ENCODE measurements around the gene DAPK3. TPM values are rescaled to one million over a fixed set of nuclear protein-coding genes. Genes with fewer than 3 reads are reported as not detected.

The DAPK3 gene
- total RNA-seq, 4 donors from 2014 or later, result 40.7 to 71.7 (median 56.9) TPM

- ATAC-seq (ENCODE audit: low FRiP score), result no peak
- no peak for DNase-seq (ENCODE audit: low spot score)
- TF ChIP-seq CTCF (IDR thresholded peaks at IDR 0.05), result no peak
Observed at GRCh38 chr19:3990815-3991117, 19.9 kb upstream of the DAPK3 start.

- peak in 1 of 3 donors; percentile 60 for TF ChIP-seq CTCF (IDR thresholded peaks at IDR 0.05)
- DNase-seq (ENCODE audit: low spot score), result peak; percentile 77
- ATAC-seq (ENCODE audit: low FRiP score), result no peak
Observed at GRCh38 chr19:3987619-3988371, 16.9 kb upstream of the DAPK3 start.

GRCh38 chr19:3986260-3987041, 15.6 kb upstream of the DAPK3 start:
- no peak for TF ChIP-seq CTCF (IDR thresholded peaks at IDR 0.05)
- DNase-seq (ENCODE audit: low spot score) (no peak), ATAC-seq (ENCODE audit: low FRiP score) (peak; percentile 32)

GRCh38 chr19:3985643-3986259, 14.9 kb upstream of the DAPK3 start:
- ATAC-seq (ENCODE audit: low FRiP score), result no peak
- no peak for TF ChIP-seq CTCF (IDR thresholded peaks at IDR 0.05)
- DNase-seq (ENCODE audit: low spot score), result no peak

- ATAC-seq (ENCODE audit: low FRiP score) (peak; percentile 16), DNase-seq (ENCODE audit: low spot score) (peak; percentile 83)
- no peak for TF ChIP-seq CTCF (IDR thresholded peaks at IDR 0.05)
Observed at GRCh38 chr19:3984908-3985642, 14.2 kb upstream of the DAPK3 start, which contains the start of gene EEF2. EEF2 (minus strand) TSS chr19:3985463; CDS start chr19:3985380, 83 bp downstream.

- ATAC-seq (ENCODE audit: low FRiP score) (no peak), DNase-seq (ENCODE audit: low spot score) (no peak)
- TF ChIP-seq CTCF (IDR thresholded peaks at IDR 0.05), result no peak
Observed at GRCh38 chr19:3984584-3984907, 13.6 kb upstream of the DAPK3 start.

Data from omental fat pad (tissue), 4 donors.